ENCODE data around the gene CRACR2B. TPM values are rescaled to one million over a fixed set of nuclear protein-coding genes. Genes with fewer than 3 reads are reported as not detected.

Gene CRACR2B
- total and polyA plus RNA-seq, 2 of the 13 experiments (the other 11 are each of a cell fraction or from before 2014, with no cell fraction given): 14.9 to 21.0 TPM

- peak; percentile 60; the same call in 1 of the 2 replicates for TF ChIP-seq ZNF121 (CRISPR knock-in tag; IDR thresholded peaks at IDR 0.05)
- TF ChIP-seq ZNF570 (CRISPR knock-in tag; IDR thresholded peaks at IDR 0.05; ENCODE audit: borderline replicate concordance): no peak
- TF ChIP-seq POLR2A (IDR thresholded peaks at IDR 0.05; ENCODE audit: insufficient read depth in 1 of 2, low read depth in 2 of 2, low read length in 2 of 2): peak in 1 of 2 experiments; percentile 39; a peak in 1 of 4 replicates
- TF ChIP-seq MXD1 (CRISPR knock-in tag; IDR thresholded peaks at IDR 0.05): 0 out of 2 replicates have a peak, but pooled peaks have one; percentile 63
- no peak for TF ChIP-seq ZNF678 (CRISPR knock-in tag; IDR thresholded peaks at IDR 0.05)
- TF ChIP-seq FOXJ3 (CRISPR knock-in tag; IDR thresholded peaks at IDR 0.05; ENCODE audit: borderline replicate concordance): no peak
- TF ChIP-seq ZFYVE20 (CRISPR knock-in tag; IDR thresholded peaks at IDR 0.05; ENCODE audit: borderline replicate concordance, low read depth): 0 out of 2 replicates have a peak, but pooled peaks have one; percentile 34
- no peak for TF ChIP-seq ZNF142 (CRISPR knock-in tag; IDR thresholded peaks at IDR 0.05)
- TF ChIP-seq GMEB2 (CRISPR knock-in tag; IDR thresholded peaks at IDR 0.05; ENCODE audit: low read depth): no peak
- TF ChIP-seq SIN3B (IDR thresholded peaks at IDR 0.05; ENCODE audit: low read length): no peak
- no peak for TF ChIP-seq ZFP41 (CRISPR knock-in tag; IDR thresholded peaks at IDR 0.05; ENCODE audit: borderline replicate concordance)
- peak; percentile 73; the same call in 1 of the 2 replicates for TF ChIP-seq FOXA3 (CRISPR knock-in tag; IDR thresholded peaks at IDR 0.05)
- 0 out of 2 replicates have a peak, but pooled peaks have one; percentile 57 for TF ChIP-seq ZNF780A (CRISPR knock-in tag; IDR thresholded peaks at IDR 0.05)
- TF ChIP-seq GTF2F1 (IDR thresholded peaks at IDR 0.05; ENCODE audit: low read length): no peak
- peak; percentile 35 for TF ChIP-seq CTCF (CRISPR knock-in tag; IDR thresholded peaks at IDR 0.05)
- TF ChIP-seq ZBTB44 (CRISPR knock-in tag; IDR thresholded peaks at IDR 0.05): no peak
Observed at GRCh38 chr11:843818-844692, 16.3 kb downstream of the CRACR2B start (continued).

Data from HepG2 (cell line).